Suprapubic skin (tissue), 4 donors: ENCODE data around the gene TMEM132D. TPM values are rescaled to one million over a fixed set of nuclear protein-coding genes. Genes with fewer than 3 reads are reported as not detected.
A peak's percentile ranks its signal among the peaks of the same experiment; 100 is the strongest.
"Not testable (repeated sequence)": the region's sequence is repeated elsewhere in the genome, so short reads cannot be mapped to it uniquely, and the experiment has no call there.

Source experiments
- DNase-seq, 2 donors: peaks; one replicate each; pipeline ENCODE4 v3.0.0-alpha.2; 2019; ENCODE audit warnings: low spot score in 2 of 2
- H3K27ac ChIP-seq: fragments of 200-600 bp; sonication (generic); one replicate; pipeline ENCODE4 v1.5.1; 2019
- H3K27me3 ChIP-seq: fragments of 200-600 bp; sonication (generic); one replicate; pipeline ENCODE4 v1.5.1; 2019
- H3K36me3 ChIP-seq: fragments of 200-600 bp; sonication (generic); one replicate; pipeline ENCODE4 v1.5.1; 2019
- H3K4me1 ChIP-seq: fragments of 200-600 bp; sonication (generic); one replicate; pipeline ENCODE4 v1.5.1; 2019
- H3K4me3 ChIP-seq: fragments of 200-600 bp; sonication (generic); one replicate; pipeline ENCODE4 v1.5.1; 2019; ENCODE audit warnings: mild to moderate bottlenecking
- H3K9me3 ChIP-seq: fragments of 200-600 bp; sonication (generic); one replicate; pipeline ENCODE4 v1.5.1; 2019
- EP300 ChIP-seq: sonication (generic); formaldehyde crosslinking; IDR thresholded peaks from one replicate; pipeline ENCODE4 v1.6.1; 2017; ENCODE audit warnings: antibody characterized with exemption
- POLR2A ChIP-seq, 2 donors: fragments of 450-650 bp; IDR thresholded peaks; one replicate each; pipeline ENCODE4 v1.6.1; 2017; ENCODE audit warnings: antibody characterized with exemption in 2 of 2, mild to moderate bottlenecking in 2 of 2, moderate library complexity in 2 of 2
- POLR2AphosphoS5 ChIP-seq, 3 donors: sonication (generic); formaldehyde crosslinking; IDR thresholded peaks; one replicate each; pipeline ENCODE4 v1.6.1; 2017; ENCODE audit warnings: antibody characterized with exemption in 3 of 3
- WGBS: methylation state at CpG from one replicate; pipeline ENCODE4 v1.1.5; 2018; 5-methylcytosine and 5-hydroxymethylcytosine counted together
- total RNA-seq, 4 donors: library from RNA; depleted of rRNA; stranded (reverse); fragments of >200 nt; gene quantifications; one replicate each; pipeline ENCODE4 v1.1.0, GENCODE V29; 2016
- TF ChIP-seq, protein P1 (sequence below), 2 donors: fragments of 200-600 bp in 1 of 2; fragments of 450-650 bp in 1 of 2; sonication (generic) in 1 of 2; IDR thresholded peaks; one replicate each; pipeline ENCODE4 v1.5.1; 2016 to 2019; ENCODE audit warnings: antibody characterized with exemption in 2 of 2, mild to moderate bottlenecking in 1 of 2, moderate library complexity in 1 of 2

Gene TMEM132D
- total RNA-seq, 4 donors from 2014 or later, result 0.10 to 0.64 TPM; not detected in 2

DNA sequence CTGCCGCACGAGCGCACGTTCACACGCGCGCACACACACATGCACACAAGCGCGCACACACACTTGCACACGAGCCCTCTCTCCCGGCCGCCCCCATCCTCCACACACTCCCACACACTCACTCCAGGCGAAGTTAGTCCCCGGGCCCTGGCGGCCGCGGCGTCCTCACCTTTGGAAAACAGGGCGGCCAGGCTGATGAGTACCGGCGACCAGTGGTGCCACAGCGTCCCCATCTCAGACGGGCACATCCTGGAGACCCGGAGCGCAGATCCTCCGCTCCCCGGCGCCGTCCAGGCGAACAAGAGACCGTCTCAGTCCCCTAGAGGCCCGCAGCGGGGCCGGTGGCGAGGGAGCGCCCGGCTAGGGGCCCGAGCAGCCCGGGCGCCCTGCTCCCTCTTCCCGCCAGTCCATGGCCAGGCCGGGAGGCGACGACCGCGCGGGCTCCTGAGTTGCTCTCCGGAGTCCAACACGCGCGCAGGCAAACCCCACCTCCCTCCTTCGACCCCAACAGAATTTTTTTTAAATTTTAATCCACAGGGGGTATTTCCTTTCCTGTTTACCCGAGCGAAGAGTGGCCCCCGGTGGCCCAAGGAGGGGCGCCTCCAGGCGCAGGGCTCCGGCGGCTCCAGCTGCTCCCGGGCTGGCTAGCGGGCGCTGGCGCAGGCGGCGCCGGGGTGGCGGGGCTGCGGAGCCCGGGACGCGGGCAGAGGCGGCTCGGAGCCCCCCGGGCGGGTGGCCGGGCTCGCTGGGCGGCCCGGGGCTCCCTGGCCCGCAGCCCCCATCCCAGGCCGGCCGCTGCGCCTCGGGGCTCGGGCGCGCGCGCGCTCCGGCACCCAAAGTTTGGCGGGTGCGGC, 506 bp downstream of the TMEM132D start:
- peaks cover 56% of the 10 kb centered on the region for H3K27me3 ChIP-seq
- no peak for DNase-seq
- H3K9me3 ChIP-seq, result no peaks in the 10 kb centered on the region
- no peak overlapping the region for H3K4me3 ChIP-seq
- H3K36me3 ChIP-seq, result no peaks in the 10 kb centered on the region
- no peak overlapping the region for H3K27ac ChIP-seq
- WGBS, result 0% methylated on average over 20 of the region's 93 CpGs
- peaks cover 4% of the 10 kb centered on the region for H3K4me1 ChIP-seq
- TF ChIP-seq, protein P1, sequence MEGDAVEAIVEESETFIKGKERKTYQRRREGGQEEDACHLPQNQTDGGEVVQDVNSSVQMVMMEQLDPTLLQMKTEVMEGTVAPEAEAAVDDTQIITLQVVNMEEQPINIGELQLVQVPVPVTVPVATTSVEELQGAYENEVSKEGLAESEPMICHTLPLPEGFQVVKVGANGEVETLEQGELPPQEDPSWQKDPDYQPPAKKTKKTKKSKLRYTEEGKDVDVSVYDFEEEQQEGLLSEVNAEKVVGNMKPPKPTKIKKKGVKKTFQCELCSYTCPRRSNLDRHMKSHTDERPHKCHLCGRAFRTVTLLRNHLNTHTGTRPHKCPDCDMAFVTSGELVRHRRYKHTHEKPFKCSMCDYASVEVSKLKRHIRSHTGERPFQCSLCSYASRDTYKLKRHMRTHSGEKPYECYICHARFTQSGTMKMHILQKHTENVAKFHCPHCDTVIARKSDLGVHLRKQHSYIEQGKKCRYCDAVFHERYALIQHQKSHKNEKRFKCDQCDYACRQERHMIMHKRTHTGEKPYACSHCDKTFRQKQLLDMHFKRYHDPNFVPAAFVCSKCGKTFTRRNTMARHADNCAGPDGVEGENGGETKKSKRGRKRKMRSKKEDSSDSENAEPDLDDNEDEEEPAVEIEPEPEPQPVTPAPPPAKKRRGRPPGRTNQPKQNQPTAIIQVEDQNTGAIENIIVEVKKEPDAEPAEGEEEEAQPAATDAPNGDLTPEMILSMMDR (IDR thresholded peaks at IDR 0.05), result no peak
- no peak for TF ChIP-seq POLR2AphosphoS5 (IDR thresholded peaks at IDR 0.05)
- no peak for TF ChIP-seq POLR2A (IDR thresholded peaks at IDR 0.05)
- TF ChIP-seq EP300, result no peak

DNA sequence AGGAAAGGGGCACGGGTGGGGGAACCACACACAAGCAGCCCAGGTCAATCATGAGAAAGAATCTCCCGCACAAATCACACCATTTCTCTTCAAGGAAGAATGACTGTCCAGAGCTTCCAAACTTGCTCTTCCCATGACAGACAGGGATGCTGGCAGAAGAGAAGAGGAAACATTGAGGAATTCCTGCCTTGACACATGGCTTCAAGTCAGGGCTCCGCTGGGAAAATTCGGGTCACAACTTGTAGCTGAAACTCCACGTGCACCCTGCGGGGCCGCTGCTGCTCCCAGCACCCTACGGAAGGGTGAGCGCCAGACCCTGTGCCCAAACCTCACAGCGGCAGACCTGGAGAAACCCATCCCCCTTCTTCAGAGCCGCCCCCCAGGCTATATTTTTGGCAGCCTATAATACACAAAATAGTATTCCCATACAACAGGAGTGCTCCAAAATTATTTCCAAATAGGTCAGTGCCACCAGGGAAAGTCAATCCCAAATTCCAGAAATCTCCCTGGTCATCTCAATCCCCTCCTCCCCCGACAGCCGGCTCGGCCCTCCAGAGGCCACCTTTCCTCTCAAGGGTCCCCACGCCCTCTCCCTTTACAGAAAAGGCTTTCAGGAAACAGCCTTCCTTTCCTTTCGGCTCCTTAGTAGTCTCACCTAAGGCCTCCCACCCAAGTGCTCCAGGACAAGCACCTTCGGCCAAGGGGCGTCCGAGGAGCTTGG, 1.3 kb downstream of the TMEM132D start:
- no peaks in the 10 kb centered on the region for H3K36me3 ChIP-seq
- no peaks in the 10 kb centered on the region for H3K9me3 ChIP-seq
- no peak for DNase-seq
- 3% methylated on average over 16 of the region's 19 CpGs for WGBS
- H3K27ac ChIP-seq, result no peak overlapping the region
- no peak overlapping the region for H3K4me3 ChIP-seq
- peaks cover 4% of the 10 kb centered on the region for H3K4me1 ChIP-seq
- peaks cover 52% of the 10 kb centered on the region for H3K27me3 ChIP-seq
- TF ChIP-seq, protein P1 (IDR thresholded peaks at IDR 0.05), result no peak
- TF ChIP-seq POLR2AphosphoS5 (IDR thresholded peaks at IDR 0.05), result no peak
- no peak for TF ChIP-seq EP300
- TF ChIP-seq POLR2A (IDR thresholded peaks at IDR 0.05), result no peak

DNA sequence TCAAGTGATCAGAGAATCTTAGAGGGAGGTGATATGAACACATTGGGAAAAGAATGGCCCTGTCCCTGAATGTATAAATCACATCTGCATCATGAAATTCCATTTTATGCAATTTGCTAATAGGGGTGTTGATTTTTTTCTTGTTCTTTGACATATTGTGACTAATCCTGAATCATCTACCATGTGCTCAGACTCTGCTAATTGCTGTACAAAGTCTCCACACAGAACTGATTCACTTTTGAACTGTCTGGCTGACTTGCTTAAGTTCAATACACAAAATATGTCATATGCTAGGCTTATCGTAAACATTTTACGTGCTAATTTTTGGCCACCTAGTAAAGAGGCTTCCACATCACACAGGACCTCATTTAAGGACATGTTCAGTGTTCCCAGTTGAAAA, 2.6 kb downstream of the TMEM132D start:
- DNase-seq, result no peak
- Histone ChIP-seq H3K36me3 (no peaks in the 10 kb centered on the region), H3K27ac (no peak overlapping the region), H3K4me1 (peaks cover 4% of the 10 kb centered on the region), H3K4me3 (no peak overlapping the region), H3K27me3 (peaks cover 51% of the 10 kb centered on the region), H3K9me3 (no peaks in the 10 kb centered on the region)
- 91% methylated on average over 2 of the region's 2 CpGs for WGBS
- TF ChIP-seq POLR2A (IDR thresholded peaks at IDR 0.05) (no peak), POLR2AphosphoS5 (IDR thresholded peaks at IDR 0.05) (no peak), EP300 (no peak)
- TF ChIP-seq, protein P1 (IDR thresholded peaks at IDR 0.05), result no peak

DNA sequence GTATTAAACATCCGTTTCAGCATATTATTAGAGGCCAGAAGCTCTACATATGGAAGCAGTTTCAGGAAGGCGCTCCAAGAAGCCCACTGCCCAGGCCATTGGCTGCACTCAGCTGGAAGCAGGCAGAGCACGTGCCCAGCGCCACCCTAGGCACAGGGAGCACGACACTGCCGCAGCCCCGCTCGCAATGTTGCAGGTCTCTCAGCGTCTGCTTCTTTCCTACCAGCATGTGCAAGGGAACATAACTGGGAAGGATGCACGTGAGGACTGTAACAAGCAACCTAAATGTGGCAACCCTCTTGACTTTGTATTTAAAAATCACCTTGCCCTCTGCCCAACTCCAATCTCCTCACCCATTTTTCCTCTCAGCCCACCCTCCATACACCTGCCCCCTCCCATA, 3.5 kb downstream of the TMEM132D start:
- Histone ChIP-seq H3K4me1 (peaks cover 4% of the 10 kb centered on the region), H3K36me3 (no peaks in the 10 kb centered on the region), H3K4me3 (no peak overlapping the region), H3K27me3 (peaks cover 45% of the 10 kb centered on the region), H3K27ac (no peak overlapping the region), H3K9me3 (no peaks in the 10 kb centered on the region)
- no peak for TF ChIP-seq EP300
- TF ChIP-seq POLR2A (IDR thresholded peaks at IDR 0.05), result no peak
- TF ChIP-seq, protein P1 (IDR thresholded peaks at IDR 0.05), result no peak
- TF ChIP-seq POLR2AphosphoS5 (IDR thresholded peaks at IDR 0.05), result no peak
- 71% methylated on average over 10 of the region's 10 CpGs for WGBS
- DNase-seq, result no peak

DNA sequence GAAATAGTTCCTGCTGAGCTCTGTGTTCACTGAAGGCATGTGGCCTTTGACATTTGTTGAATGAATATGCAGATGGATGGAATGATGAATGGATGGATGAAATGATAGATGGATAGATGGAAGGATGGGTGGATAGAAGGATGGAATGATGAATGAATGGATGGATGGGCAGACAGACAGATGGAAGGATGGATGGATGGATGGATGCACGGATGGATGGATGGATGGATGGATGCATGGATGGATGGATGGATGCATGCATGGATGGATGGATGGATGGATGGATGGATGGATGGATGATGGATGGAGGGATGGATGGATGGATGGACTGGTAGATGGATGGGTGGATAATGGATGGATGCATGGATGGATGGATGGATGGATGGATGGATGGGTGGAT, 4.8 kb downstream of the TMEM132D start:
- DNase-seq, H3K4me1 ChIP-seq, H3K36me3 ChIP-seq, H3K9me3 ChIP-seq, H3K4me3 ChIP-seq, H3K27ac ChIP-seq: not testable (repeated sequence)
- WGBS, result 93% methylated on average over 1 of the region's 1 CpG
- peaks cover 32% of the 10 kb centered on the region for H3K27me3 ChIP-seq
- TF ChIP-seq, protein P1 (IDR thresholded peaks at IDR 0.05), result peak in 1 of 2 donors; percentile 7
